ENCODE results near the gene JUND. TPM values are rescaled to one million over a fixed set of nuclear protein-coding genes. Genes with fewer than 3 reads are reported as not detected.
A peak's percentile ranks its signal among the peaks of the same experiment; 100 is the strongest.

JUND gene
- total RNA-seq, 1 experiment from 2014 or later: 151 TPM

- CTCF ChIA-PET: interaction anchor here (0.6 to 1.9 kb wide), 16 partner anchors 9 to 265 kb away, joined by 3 to 64 read pairs (median 5); partner anchors contain the start of gene JUND
- H3K9ac ChIP-seq (ENCODE audit: low read length): no peak overlapping the region
- ATAC-seq (peak; percentile 4), DNase-seq (no peak)
- H3K36me3 ChIP-seq (ENCODE audit: low read depth, low read length): no peaks in the 10 kb centered on the region
- H4K20me1 ChIP-seq (ENCODE audit: low read length): no peaks in the 10 kb centered on the region
- H2AFZ ChIP-seq (ENCODE audit: low read length): peak overlapping the region; percentile 75
- peaks cover 6% of the 10 kb centered on the region for H3K4me1 ChIP-seq (ENCODE audit: insufficient read depth, low read length)
- POLR2A ChIA-PET (ENCODE audit: unreplicated experiment): interaction anchor here (0.6 to 1.2 kb wide), 3 partner anchors 48 to 90 kb away, joined by 3 to 21 read pairs (median 9); partner anchors contain the start of genes JUND and SSBP4
- H3K79me2 ChIP-seq (ENCODE audit: low read length): no peaks in the 10 kb centered on the region
- H3K4me3 ChIP-seq (ENCODE audit: low read length): peak overlapping the region; percentile 50
- no peak overlapping the region for H3K27ac ChIP-seq (ENCODE audit: low read length)
- intact Hi-C loops (cut with micrococcal nuclease): loop anchor here (10.0 kb wide), 1 partner anchor 124 kb away; the partner anchor contains the start of gene RAB3A
- H3F3A ChIP-seq (ENCODE audit: low read length, unreplicated experiment): no peaks in the 10 kb centered on the region
- no peak for TF ChIP-seq EZH2phosphoT487 (IDR thresholded peaks at IDR 0.05; ENCODE audit: borderline replicate concordance, low read length)
- TF ChIP-seq EZH2 (IDR thresholded peaks at IDR 0.05; ENCODE audit: low read length, unreplicated experiment): no peak
- TF ChIP-seq, protein P1, sequence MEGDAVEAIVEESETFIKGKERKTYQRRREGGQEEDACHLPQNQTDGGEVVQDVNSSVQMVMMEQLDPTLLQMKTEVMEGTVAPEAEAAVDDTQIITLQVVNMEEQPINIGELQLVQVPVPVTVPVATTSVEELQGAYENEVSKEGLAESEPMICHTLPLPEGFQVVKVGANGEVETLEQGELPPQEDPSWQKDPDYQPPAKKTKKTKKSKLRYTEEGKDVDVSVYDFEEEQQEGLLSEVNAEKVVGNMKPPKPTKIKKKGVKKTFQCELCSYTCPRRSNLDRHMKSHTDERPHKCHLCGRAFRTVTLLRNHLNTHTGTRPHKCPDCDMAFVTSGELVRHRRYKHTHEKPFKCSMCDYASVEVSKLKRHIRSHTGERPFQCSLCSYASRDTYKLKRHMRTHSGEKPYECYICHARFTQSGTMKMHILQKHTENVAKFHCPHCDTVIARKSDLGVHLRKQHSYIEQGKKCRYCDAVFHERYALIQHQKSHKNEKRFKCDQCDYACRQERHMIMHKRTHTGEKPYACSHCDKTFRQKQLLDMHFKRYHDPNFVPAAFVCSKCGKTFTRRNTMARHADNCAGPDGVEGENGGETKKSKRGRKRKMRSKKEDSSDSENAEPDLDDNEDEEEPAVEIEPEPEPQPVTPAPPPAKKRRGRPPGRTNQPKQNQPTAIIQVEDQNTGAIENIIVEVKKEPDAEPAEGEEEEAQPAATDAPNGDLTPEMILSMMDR (conservative IDR thresholded peaks at IDR 0.05; ENCODE audit: low read depth, low read length): no peak
- H3K4me2 ChIP-seq (ENCODE audit: low read length): peak overlapping the region; percentile 76
- BruUV-seq (replicated peaks): TSS peak; percentile 93
- H3K9me2 ChIP-seq (replicated peaks; ENCODE audit: low read length): no peaks in the 10 kb centered on the region
- no peaks in the 10 kb centered on the region for H3K9me3 ChIP-seq (ENCODE audit: low read length)
- no peaks in the 10 kb centered on the region for H3K27me3 ChIP-seq (ENCODE audit: low read length)
Observed at GRCh38 chr19:18329035-18329376, 47.6 kb upstream of the JUND start.

DNA sequence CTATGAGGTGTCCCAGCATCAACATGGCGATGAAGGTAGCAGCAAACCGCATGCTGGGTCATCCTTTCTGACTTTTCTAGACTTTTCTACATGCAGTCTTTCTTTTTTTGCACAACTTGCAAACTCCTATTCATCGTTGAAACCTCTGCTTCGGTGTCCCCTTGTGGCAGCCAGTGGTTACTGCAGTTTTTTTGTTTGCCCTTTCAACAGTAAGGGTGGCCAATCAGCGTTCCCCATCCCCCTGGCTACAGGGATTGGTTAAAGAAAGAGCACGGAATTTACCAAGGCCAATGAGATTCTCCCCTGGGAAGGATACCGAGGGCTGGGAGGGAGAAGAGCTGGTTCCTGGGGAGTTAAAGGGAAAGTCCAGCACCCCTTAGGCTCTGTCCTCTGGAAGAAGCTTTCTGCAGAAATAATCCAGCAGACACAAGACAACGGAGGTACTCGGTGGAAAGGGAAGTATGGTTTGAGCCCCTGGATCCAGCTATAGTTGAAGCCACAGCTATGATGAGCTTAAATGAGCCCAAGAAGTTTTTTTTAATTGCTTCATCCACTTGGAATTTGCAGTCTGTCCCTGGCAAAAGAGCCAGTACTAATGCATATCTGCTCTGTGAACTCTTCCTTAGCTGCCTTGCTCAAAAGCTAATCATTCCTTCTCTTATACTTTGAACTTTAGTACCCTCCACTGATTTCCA, 47.1 kb upstream of the JUND start:
- no peak overlapping the region for H3K9ac ChIP-seq (ENCODE audit: low read length)
- peak overlapping the region; percentile 50 for H3K4me3 ChIP-seq (ENCODE audit: low read length)
- BruUV-seq (replicated peaks): no TSS peak

More for the DNA sequence above, 47.1 kb upstream of the JUND start:
- ChIA-PET POLR2A (ENCODE audit: unreplicated experiment) (interaction anchor here (0.6 to 1.2 kb wide), 3 partner anchors 47 to 91 kb away, joined by 3 to 21 read pairs (median 9); partner anchors contain the start of genes JUND and SSBP4), CTCF (interaction anchor here (0.5 to 1.9 kb wide), 17 partner anchors 10 to 266 kb away, joined by 3 to 64 read pairs (median 5); partner anchors contain the start of genes GDF15 and JUND)
- intact Hi-C loops (cut with micrococcal nuclease): loop anchor here (1.0 to 10.0 kb wide), 3 partner anchors 49 to 124 kb away; partner anchors contain the start of gene RAB3A
- ATAC-seq (peak; percentile 97), DNase-seq (peak; percentile 97)
- Histone ChIP-seq H3K4me2 (ENCODE audit: low read length) (peak overlapping the region; percentile 76), H3F3A (ENCODE audit: low read length, unreplicated experiment) (no peaks in the 10 kb centered on the region), H3K27me3 (ENCODE audit: low read length) (no peaks in the 10 kb centered on the region), H3K9me2 (replicated peaks; ENCODE audit: low read length) (no peaks in the 10 kb centered on the region), H2AFZ (ENCODE audit: low read length) (peak overlapping the region; percentile 75), H3K27ac (ENCODE audit: low read length) (no peak overlapping the region), H3K36me3 (ENCODE audit: low read depth, low read length) (no peaks in the 10 kb centered on the region), H3K4me1 (ENCODE audit: insufficient read depth, low read length) (peaks cover 10% of the 10 kb centered on the region), H4K20me1 (ENCODE audit: low read length) (no peaks in the 10 kb centered on the region), H3K9me3 (ENCODE audit: low read length) (no peaks in the 10 kb centered on the region), H3K79me2 (ENCODE audit: low read length) (no peaks in the 10 kb centered on the region)
- TF ChIP-seq, protein P1 (conservative IDR thresholded peaks at IDR 0.05; ENCODE audit: low read depth, low read length): peak; percentile 89
- TF ChIP-seq EZH2 (IDR thresholded peaks at IDR 0.05; ENCODE audit: low read length, unreplicated experiment): no peak
- no peak for TF ChIP-seq EZH2phosphoT487 (IDR thresholded peaks at IDR 0.05; ENCODE audit: borderline replicate concordance, low read length)

Measured in PC-3 (cell line).